Measurements from ENCODE around the gene TECPR2. TPM values are rescaled to one million over a fixed set of nuclear protein-coding genes. Genes with fewer than 3 reads are reported as not detected.
A peak's percentile ranks its signal among the peaks of the same experiment; 100 is the strongest.

TECPR2 gene
- total and polyA plus RNA-seq, 2 of the 13 experiments (the other 11 are each of a cell fraction or from before 2014, with no cell fraction given) = 3.5 to 5.7 TPM

DNA sequence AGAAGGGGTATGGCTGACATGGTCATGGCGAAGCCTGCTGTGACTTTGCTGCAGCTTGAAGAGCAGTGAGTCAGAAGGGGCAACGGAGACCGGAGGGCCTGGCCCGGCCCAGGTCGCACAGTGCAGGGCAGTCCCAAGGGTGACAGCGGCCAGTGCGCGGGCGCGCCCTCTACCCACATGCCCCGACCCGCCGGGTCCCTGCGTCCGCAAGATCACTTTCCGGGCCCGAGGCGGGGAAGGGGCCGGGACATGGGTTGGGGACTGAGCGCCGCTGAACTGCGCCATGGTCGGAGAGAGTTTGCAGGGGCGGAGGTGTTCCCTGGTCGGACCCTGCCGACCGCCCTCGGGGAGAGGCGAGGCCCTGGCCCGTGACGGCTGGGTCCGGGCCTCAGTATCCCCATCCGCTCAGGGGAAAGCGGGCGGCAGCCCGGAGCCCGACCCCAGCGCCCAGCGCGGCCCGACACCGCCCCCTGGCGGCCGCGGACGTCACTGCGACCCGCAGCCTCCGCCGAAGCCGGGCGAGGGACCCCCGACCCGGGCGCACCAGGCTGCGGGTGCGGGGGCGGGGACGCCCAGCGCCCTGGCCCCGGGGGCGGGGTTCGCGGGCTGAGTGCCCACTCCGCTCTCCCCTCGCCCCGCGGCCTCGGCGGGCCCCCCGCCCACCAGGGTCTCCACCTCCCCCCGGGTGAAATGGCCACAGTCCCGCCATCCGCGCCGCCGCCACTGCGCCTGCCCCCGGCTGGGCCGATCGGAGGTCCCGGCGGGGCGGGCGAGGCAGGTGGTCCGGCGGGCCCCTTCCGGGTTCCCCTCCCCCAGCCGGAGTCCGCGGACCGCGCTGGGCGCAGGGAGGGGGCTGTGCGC is 154.0 kb downstream of the TECPR2 start (continued):
- TF ChIP-seq NFYC (CRISPR knock-in tag; IDR thresholded peaks at IDR 0.05) (peak; percentile 16; the same call in 1 of the 2 replicates), NAIF1 (CRISPR knock-in tag; IDR thresholded peaks at IDR 0.05; ENCODE audit: borderline replicate concordance) (no peak), ZNF792 (CRISPR knock-in tag; IDR thresholded peaks at IDR 0.05) (no peak), ZNF446 (CRISPR knock-in tag; IDR thresholded peaks at IDR 0.05) (no peak), SIX4 (CRISPR knock-in tag; IDR thresholded peaks at IDR 0.05) (no peak), NFIC (IDR thresholded peaks at IDR 0.05; ENCODE audit: low read length) (no peak)
- TF ChIP-seq, protein P1, sequence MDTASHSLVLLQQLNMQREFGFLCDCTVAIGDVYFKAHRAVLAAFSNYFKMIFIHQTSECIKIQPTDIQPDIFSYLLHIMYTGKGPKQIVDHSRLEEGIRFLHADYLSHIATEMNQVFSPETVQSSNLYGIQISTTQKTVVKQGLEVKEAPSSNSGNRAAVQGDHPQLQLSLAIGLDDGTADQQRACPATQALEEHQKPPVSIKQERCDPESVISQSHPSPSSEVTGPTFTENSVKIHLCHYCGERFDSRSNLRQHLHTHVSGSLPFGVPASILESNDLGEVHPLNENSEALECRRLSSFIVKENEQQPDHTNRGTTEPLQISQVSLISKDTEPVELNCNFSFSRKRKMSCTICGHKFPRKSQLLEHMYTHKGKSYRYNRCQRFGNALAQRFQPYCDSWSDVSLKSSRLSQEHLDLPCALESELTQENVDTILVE (CRISPR knock-in tag; IDR thresholded peaks at IDR 0.05) = peak; percentile 62; the same call in 1 of the 2 replicates
- TF ChIP-seq, protein P2, sequence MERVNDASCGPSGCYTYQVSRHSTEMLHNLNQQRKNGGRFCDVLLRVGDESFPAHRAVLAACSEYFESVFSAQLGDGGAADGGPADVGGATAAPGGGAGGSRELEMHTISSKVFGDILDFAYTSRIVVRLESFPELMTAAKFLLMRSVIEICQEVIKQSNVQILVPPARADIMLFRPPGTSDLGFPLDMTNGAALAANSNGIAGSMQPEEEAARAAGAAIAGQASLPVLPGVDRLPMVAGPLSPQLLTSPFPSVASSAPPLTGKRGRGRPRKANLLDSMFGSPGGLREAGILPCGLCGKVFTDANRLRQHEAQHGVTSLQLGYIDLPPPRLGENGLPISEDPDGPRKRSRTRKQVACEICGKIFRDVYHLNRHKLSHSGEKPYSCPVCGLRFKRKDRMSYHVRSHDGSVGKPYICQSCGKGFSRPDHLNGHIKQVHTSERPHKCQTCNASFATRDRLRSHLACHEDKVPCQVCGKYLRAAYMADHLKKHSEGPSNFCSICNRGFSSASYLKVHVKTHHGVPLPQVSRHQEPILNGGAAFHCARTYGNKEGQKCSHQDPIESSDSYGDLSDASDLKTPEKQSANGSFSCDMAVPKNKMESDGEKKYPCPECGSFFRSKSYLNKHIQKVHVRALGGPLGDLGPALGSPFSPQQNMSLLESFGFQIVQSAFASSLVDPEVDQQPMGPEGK (CRISPR knock-in tag; IDR thresholded peaks at IDR 0.05) = 0 out of 2 replicates have a peak, but pooled peaks have one; percentile 23
- TF ChIP-seq, protein P3, sequence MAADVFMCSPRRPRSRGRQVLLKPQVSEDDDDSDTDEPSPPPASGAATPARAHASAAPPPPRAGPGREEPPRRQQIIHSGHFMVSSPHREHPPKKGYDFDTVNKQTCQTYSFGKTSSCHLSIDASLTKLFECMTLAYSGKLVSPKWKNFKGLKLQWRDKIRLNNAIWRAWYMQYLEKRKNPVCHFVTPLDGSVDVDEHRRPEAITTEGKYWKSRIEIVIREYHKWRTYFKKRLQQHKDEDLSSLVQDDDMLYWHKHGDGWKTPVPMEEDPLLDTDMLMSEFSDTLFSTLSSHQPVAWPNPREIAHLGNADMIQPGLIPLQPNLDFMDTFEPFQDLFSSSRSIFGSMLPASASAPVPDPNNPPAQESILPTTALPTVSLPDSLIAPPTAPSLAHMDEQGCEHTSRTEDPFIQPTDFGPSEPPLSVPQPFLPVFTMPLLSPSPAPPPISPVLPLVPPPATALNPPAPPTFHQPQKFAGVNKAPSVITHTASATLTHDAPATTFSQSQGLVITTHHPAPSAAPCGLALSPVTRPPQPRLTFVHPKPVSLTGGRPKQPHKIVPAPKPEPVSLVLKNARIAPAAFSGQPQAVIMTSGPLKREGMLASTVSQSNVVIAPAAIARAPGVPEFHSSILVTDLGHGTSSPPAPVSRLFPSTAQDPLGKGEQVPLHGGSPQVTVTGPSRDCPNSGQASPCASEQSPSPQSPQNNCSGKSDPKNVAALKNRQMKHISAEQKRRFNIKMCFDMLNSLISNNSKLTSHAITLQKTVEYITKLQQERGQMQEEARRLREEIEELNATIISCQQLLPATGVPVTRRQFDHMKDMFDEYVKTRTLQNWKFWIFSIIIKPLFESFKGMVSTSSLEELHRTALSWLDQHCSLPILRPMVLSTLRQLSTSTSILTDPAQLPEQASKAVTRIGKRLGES (CRISPR knock-in tag; IDR thresholded peaks at IDR 0.05; ENCODE audit: borderline replicate concordance) = no peak; the same call in 1 of the 2 replicates
- TF ChIP-seq, protein P4, sequence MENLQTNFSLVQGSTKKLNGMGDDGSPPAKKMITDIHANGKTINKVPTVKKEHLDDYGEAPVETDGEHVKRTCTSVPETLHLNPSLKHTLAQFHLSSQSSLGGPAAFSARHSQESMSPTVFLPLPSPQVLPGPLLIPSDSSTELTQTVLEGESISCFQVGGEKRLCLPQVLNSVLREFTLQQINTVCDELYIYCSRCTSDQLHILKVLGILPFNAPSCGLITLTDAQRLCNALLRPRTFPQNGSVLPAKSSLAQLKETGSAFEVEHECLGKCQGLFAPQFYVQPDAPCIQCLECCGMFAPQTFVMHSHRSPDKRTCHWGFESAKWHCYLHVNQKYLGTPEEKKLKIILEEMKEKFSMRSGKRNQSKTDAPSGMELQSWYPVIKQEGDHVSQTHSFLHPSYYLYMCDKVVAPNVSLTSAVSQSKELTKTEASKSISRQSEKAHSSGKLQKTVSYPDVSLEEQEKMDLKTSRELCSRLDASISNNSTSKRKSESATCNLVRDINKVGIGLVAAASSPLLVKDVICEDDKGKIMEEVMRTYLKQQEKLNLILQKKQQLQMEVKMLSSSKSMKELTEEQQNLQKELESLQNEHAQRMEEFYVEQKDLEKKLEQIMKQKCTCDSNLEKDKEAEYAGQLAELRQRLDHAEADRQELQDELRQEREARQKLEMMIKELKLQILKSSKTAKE (CRISPR knock-in tag; IDR thresholded peaks at IDR 0.05; ENCODE audit: borderline replicate concordance) = no peak
- TF ChIP-seq, protein P5, sequence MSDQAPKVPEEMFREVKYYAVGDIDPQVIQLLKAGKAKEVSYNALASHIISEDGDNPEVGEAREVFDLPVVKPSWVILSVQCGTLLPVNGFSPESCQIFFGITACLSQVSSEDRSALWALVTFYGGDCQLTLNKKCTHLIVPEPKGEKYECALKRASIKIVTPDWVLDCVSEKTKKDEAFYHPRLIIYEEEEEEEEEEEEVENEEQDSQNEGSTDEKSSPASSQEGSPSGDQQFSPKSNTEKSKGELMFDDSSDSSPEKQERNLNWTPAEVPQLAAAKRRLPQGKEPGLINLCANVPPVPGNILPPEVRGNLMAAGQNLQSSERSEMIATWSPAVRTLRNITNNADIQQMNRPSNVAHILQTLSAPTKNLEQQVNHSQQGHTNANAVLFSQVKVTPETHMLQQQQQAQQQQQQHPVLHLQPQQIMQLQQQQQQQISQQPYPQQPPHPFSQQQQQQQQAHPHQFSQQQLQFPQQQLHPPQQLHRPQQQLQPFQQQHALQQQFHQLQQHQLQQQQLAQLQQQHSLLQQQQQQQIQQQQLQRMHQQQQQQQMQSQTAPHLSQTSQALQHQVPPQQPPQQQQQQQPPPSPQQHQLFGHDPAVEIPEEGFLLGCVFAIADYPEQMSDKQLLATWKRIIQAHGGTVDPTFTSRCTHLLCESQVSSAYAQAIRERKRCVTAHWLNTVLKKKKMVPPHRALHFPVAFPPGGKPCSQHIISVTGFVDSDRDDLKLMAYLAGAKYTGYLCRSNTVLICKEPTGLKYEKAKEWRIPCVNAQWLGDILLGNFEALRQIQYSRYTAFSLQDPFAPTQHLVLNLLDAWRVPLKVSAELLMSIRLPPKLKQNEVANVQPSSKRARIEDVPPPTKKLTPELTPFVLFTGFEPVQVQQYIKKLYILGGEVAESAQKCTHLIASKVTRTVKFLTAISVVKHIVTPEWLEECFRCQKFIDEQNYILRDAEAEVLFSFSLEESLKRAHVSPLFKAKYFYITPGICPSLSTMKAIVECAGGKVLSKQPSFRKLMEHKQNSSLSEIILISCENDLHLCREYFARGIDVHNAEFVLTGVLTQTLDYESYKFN (CRISPR knock-in tag; conservative IDR thresholded peaks at IDR 0.05) = peak; percentile 24; the same call in 1 of the 2 replicates
